Measurements from ENCODE around the gene BNC2.

DNA sequence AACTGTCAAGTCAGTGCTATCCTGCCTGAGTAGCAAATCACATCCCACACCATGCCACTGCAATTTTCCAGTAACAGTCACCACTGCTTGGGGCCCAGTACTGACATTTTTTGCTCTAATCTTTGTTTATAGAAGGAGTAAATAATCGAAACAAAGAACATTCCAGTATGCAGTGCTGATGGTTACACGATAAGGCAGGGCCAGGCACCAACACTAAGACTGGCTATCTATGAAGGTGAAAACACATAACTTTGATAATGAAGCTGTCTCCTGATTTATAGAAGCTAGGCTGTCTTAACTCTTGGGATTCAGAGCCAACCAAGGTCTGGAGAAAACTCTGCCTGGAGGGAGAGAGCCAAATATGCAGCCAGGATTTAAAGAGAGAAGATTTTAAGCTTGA, 365.3 kb downstream of the BNC2 start:
- TF ChIP-seq EZH2phosphoT487 (IDR thresholded peaks at IDR 0.05; ENCODE audit: borderline replicate concordance, low read depth, low read length), result no peak
- TF ChIP-seq, protein P1, sequence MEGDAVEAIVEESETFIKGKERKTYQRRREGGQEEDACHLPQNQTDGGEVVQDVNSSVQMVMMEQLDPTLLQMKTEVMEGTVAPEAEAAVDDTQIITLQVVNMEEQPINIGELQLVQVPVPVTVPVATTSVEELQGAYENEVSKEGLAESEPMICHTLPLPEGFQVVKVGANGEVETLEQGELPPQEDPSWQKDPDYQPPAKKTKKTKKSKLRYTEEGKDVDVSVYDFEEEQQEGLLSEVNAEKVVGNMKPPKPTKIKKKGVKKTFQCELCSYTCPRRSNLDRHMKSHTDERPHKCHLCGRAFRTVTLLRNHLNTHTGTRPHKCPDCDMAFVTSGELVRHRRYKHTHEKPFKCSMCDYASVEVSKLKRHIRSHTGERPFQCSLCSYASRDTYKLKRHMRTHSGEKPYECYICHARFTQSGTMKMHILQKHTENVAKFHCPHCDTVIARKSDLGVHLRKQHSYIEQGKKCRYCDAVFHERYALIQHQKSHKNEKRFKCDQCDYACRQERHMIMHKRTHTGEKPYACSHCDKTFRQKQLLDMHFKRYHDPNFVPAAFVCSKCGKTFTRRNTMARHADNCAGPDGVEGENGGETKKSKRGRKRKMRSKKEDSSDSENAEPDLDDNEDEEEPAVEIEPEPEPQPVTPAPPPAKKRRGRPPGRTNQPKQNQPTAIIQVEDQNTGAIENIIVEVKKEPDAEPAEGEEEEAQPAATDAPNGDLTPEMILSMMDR (conservative IDR thresholded peaks at IDR 0.05; ENCODE audit: low read length), result no peak

Data from OCI-LY7 (cell line).